Measurements from ENCODE around the gene LRRC36. TPM values are rescaled to one million over a fixed set of nuclear protein-coding genes. Genes with fewer than 3 reads are reported as not detected.

Gene LRRC36
- total and polyA plus RNA-seq, 10 of the 15 experiments (the other 5 are each of a cell fraction or from before 2014, with no cell fraction given): 0.45 to 2.0 (median 0.75) TPM; not detected in 1

- TF ChIP-seq ZNF687 (IDR thresholded peaks at IDR 0.05): no peak
- no peak for TF ChIP-seq ATF7 (IDR thresholded peaks at IDR 0.05; ENCODE audit: low read depth)
These were observed 81.3 kb downstream of the LRRC36 start (continued) for GRCh38 chr16:67407788-67408452.

- BruUV-seq (replicated peaks): no TSS peak
- Histone ChIP-seq H3K4me3 (no peak overlapping the region), H3K79me2 (ENCODE audit: control insufficient read depth, insufficient read depth, low read length) (no peaks in the 10 kb centered on the region), H3K27me3 (replicated peaks in 1 of 2; ENCODE audit: control insufficient read depth in 2 of 2, insufficient read depth in 2 of 2, low read length in 1 of 2) (no peaks in the 10 kb centered on the region; a peak in 1 of 4 replicates), H3K9me3 (replicated peaks; ENCODE audit: control insufficient read depth, insufficient read depth, low read length) (no peaks in the 10 kb centered on the region), H3K27ac (ENCODE audit: control insufficient read depth, insufficient read depth) (no peak overlapping the region), H3K36me3 (ENCODE audit: control insufficient read depth in 2 of 2, insufficient read depth in 2 of 2, low read length in 1 of 2) (no peaks in the 10 kb centered on the region), H2AFZ (ENCODE audit: control insufficient read depth, low read depth, low read length) (no peak overlapping the region), H3K9ac (ENCODE audit: control insufficient read depth, insufficient read depth, low read length) (no peak overlapping the region), H4K20me1 (ENCODE audit: control insufficient read depth, insufficient read depth) (no peaks in the 10 kb centered on the region), H3K4me2 (ENCODE audit: control insufficient read depth, insufficient read depth) (no peak overlapping the region), H3K4me1 (ENCODE audit: control insufficient read depth, insufficient read depth, low read length) (peaks cover 7% of the 10 kb centered on the region; the same call in 1 of the 2 replicates)
- POLR2A ChIA-PET: no interaction called here
- 50% methylated on average over 8 of the region's 9 CpGs for WGBS (ENCODE audit: insufficient coverage, insufficient replicate concordance, low lambda C conversion rate, missing lambda C conversion rate)
- SMC1A ChIA-PET (ENCODE audit: uncharacterized antibody, unreplicated experiment): no interaction called here
- CTCF ChIA-PET: no interaction called here
- intact Hi-C loops (cut with micrococcal nuclease; ENCODE audit: unreplicated experiment): no loop called here
- in situ Hi-C loops (cut with MboI): loop anchor here (25.0 kb wide), 1 partner anchor 422 kb away; the partner anchor contains the start of gene CES4A
- DNase-seq (ENCODE audit: low read depth, low spot score): no peak
- no peak for ATAC-seq
- FAIRE-seq: no peak
- RAD21 ChIA-PET (ENCODE audit: unreplicated experiment): no interaction called here
- TF ChIP-seq TBL1XR1 (IDR thresholded peaks at IDR 0.05; ENCODE audit: low read depth, low read length): no peak
- no peak for TF ChIP-seq ZNF384 (IDR thresholded peaks at IDR 0.05; ENCODE audit: borderline replicate concordance, low read depth, low read length)
- TF ChIP-seq SREBF1 (IDR thresholded peaks at IDR 0.05; ENCODE audit: low read length): no peak
- no peak for TF ChIP-seq STAT3 (IDR thresholded peaks at IDR 0.05; ENCODE audit: low read depth, low read length)
- TF ChIP-seq POLR2A (IDR thresholded peaks at IDR 0.05; ENCODE audit: low read depth, low read length): no peak
- no peak for TF ChIP-seq BRCA1 (IDR thresholded peaks at IDR 0.05; ENCODE audit: low read depth, low read length)
- no peak for TF ChIP-seq CHD1 (IDR thresholded peaks at IDR 0.05; ENCODE audit: low read depth, low read length)
- TF ChIP-seq CREB1 (IDR thresholded peaks at IDR 0.05; ENCODE audit: low read depth): no peak
- TF ChIP-seq ASH2L (IDR thresholded peaks at IDR 0.05; ENCODE audit: borderline replicate concordance, low read depth): no peak
- no peak for TF ChIP-seq MEF2B (IDR thresholded peaks at IDR 0.05; ENCODE audit: partially characterized antibody, poor library complexity, severe bottlenecking)
- no peak for TF ChIP-seq ATF3 (IDR thresholded peaks at IDR 0.05; ENCODE audit: borderline replicate concordance, extremely low read depth, low read depth, low read length)
- no peak for TF ChIP-seq E2F4 (IDR thresholded peaks at IDR 0.05; ENCODE audit: low read depth, low read length)
- TF ChIP-seq SUPT20H (IDR thresholded peaks at IDR 0.05; ENCODE audit: borderline replicate concordance, control insufficient read depth, low read depth, low read length): no peak
These were observed 83.0 kb downstream of the LRRC36 start for GRCh38 chr16:67409631-67410030.
